LHCN-M2 (cell line): ENCODE data around the gene YBEY. TPM values are rescaled to one million over a fixed set of nuclear protein-coding genes. Genes with fewer than 3 reads are reported as not detected.

Experiments
- DNase-seq: peaks from one replicate; pipeline ENCODE4 v3.0.0-alpha.2; 2012; ENCODE audit warnings: low read depth
- total RNA-seq: library from RNA; depleted of rRNA; stranded (reverse); fragments of >200 nt; gene quantifications from 2 replicates; pipeline ENCODE4 v1.2.3, GENCODE V29; 2014; rRNA removed

Gene YBEY
- total RNA-seq, 1 experiment from 2014 or later, result 25.2 TPM

DNA sequence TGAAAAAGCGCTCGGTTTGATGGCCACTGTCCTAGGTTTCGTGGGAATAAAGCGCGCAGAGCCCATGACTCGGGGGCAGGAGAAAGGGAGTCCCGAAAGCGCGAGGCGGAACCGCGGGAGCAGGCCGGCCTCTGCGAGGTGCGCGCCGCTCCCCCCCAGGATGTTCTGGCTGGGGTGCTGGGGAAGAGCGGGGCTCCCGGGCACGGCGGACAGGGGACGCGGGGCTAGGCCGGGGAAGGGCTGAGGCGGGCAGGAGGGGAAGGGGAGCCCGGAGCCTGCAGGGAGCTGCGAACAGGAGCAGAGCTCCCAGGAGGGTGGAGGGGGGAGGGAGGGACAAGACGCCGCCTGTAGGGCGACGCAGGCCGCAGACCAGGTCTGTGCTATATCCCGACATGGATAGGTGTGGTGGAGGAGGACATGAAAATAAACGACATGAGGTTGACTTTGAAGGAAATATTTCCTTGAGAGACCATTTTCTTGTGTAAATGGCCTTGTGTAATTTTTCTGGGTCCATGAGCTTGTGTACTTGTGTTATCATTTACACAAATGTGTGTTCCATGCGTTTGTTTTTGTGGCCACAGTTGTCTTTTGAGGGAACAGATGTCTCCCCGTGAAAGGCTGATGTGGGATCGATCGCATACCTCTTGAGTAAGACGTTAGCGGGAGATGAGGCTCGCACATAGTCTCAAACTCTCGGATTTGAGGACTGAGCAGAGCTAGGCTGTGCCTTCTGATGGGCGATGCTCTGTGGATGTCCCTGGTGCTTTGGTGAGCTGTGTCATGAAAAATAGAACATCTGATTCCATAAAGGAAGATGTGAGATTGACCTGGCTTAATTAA lies 39.2 kb downstream of the YBEY start:
- DNase-seq, result peak; percentile 29

DNA sequence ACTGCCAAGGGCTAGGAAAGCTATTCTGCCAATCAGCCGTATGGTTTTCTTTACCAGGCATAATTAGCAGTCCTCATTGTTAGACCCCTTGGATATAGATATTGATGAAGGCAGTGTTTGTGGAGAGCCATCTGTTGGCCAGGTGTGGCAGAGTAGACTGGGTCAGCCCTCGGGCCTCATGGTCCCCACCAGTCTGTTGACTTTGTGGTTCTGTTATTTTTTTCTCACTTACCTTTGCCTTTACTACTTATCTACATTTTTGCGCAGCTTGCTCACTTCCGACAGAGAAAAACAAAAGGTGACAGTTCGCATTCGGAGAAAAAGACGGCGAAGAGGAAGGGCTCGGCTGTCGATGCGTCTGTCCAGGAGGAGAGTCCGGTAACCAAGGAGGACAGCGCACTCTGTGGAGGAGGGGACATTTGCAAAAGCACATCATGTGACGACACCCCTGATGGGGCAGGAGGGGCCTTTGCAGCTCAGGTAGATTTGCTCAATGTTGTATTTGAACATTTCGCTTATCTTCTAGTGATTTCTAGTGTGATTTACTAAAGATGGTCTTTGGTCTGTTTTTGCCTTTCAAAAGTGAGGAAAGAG lies 40.1 kb downstream of the YBEY start:
- DNase-seq, result no peak

DNA sequence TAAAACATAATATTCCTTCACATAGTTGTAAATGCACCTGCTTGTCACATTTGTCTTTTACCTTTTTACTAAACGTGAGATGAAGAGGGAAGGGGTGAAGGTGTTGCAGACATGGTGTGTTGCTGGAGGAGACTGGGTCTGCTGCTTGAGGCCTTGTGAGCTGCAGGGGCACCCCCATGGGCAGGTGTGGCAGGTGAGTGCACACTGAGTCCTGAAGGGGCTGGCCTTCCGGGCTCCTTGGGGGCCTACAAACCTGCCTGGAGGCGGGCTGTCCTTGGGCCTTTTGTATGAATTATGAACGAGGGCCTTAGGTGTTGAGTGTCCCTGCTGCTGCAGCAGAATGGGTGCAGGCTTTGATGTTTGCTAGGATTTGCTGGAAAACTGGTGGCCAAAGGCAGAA lies 41.6 kb downstream of the YBEY start:
- no peak for DNase-seq

DNA sequence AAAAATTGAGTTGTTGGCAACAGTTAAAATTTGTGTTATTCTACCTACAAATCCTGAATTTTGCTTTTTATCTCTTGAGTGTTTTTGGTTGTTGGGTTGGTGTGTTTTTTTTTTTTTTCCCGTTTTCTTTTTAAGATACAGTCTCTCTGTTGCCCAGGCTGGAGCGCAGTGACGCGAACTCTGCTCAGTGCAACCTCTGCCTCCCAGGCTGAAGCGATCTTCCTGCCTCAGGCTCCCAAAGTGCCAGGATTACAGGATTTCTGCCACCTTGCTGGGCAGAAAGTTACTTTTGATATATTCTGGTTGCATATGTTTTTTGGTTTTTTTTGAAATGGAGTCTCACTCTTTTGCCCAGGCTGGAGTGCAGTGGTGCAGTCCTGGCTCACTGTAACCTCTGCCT lies 42.0 kb downstream of the YBEY start:
- DNase-seq, result no peak

DNA sequence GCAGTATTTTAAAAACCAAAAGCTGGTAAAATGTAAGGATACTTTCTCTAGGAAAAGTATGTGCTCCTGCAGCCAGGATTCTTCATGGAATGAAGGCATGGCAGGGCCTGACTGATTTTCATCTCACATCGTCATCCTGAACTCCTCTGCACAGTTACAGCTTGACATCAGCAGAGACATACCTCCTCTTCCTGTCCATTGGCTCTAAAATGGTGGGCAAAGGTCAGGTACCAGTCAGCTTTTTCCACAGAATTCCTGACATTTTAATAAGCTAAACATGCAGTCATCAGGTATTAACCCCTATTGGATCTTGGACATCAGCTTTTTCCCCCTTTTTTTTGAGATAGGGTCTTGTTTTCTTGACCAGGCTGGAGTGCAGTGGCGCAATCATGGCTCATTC lies 43.7 kb downstream of the YBEY start:
- no peak for DNase-seq

DNA sequence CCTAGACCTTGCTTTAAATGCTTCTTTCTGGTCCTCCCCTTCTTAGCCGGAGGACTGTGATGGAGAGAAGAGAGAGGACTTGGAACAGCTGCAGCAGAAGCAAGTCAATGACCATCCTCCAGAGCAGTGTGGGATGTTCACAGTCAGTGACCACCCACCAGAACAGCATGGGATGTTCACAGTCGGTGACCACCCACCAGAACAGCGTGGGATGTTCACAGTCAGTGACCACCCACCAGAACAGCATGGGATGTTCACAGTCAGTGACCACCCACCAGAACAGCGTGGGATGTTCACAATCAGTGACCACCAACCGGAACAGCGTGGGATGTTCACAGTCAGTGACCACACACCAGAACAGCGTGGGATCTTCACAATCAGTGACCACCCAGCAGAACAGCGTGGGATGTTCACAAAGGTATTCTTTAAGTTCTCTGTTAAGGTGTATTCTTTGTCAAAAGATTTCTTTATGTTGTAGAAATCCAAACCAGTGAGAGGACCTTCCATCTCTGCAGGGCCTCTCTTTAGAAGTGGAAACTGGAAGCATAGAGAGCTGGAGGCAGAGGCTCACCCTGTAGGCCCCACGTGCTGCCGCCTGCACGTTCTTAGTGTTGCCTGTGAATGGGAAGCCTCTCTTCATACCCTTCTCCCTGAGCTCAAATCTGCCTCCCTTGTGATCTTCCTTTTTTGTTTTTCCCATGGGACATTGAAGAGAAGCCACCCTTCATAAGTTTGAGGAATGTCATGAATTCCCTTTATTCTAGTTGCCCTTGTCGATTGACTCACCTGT lies 48.4 kb downstream of the YBEY start:
- DNase-seq, result no peak

DNA sequence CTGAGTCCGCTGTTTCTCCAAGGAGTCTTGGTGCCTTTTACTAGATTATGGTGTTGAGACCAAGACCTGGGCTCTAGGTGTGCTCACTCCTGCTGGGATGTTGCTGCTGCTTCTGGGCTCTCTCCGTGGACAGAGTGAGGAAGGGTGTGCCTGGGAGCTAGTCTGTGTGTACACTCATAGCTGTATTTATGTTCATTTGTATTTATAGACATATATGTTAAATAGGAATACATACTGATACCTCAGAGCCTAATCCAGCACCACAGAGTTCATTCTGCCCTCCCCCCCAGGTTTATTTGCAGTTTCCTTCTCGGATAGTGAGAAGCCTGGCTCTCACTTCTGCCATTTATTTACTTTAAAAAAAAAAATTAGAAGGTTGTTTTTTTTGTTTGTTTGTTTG lies 50.5 kb downstream of the YBEY start:
- no peak for DNase-seq

DNA sequence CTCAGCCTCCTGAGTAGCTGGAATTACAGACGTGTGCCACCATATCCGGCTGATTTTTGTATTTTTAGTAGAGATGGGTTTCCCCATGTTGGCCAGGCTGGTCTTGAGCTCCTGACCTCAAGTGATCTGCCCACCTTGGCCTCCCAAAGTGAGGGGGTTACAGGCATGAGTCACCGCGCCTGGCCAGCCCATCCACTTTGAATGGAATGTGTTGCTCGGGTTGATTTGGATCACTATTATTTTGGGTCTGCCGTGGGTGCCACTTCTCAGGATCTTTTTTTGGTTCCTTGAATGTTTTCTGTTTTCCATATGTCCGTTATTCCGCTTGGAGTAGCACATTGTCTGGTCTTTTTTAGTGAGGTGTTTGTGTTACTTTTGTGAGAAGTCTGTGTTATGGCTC lies 54.9 kb downstream of the YBEY start:
- DNase-seq, result no peak

DNA sequence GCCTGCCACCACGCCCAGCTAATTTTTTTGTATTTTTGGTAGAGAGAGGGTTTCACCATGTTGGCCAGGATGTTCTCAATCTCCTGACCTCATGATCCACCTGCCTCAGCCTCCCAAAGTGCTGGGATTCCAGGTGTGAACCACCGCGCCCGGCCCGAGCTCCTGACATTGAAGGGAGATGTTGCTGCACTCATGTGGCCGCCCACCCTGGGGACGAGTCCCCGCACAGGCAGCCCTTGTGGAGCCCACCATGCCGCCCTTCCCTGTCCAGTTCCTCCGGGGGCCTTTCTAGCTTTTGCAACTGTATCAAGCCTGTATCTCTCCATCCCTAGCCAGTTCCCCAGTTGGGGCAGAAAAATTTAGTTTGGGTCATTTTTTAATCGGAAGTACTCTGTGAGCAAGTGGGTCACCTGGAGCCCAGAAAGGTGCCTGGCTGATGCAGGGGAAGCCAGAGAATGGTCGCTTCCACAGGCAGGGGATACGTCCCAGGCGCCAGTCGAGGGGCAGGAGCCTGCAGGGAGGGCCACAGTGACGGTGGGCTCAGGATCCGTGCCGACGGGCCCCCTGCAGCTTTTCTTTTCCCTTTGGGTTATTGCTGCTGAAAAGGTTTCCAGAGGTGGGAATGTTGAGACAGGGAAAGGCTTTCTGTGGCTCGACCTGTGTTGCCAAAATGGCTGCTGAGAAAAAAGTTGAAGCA lies 58.2 kb downstream of the YBEY start:
- no peak for DNase-seq

DNA sequence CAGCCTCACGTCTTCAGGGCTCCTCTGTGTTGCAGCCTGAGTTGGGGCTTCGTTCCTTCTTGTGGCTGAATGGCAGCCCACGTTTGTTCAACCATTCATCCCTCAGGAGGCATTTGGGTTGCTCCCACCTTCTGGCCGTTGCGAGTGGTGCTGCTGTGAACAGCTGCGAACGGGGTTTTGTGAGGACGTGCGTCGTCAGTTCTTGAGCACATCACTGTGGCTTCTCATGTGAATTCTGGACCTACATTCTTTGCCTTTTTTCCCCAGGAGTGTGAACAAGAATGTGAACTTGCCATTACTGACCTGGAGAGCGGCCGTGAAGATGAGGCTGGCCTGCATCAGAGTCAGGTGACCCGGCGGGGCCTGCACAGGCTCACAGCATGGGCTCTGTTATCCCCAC lies 59.7 kb downstream of the YBEY start:
- no peak for DNase-seq

DNA sequence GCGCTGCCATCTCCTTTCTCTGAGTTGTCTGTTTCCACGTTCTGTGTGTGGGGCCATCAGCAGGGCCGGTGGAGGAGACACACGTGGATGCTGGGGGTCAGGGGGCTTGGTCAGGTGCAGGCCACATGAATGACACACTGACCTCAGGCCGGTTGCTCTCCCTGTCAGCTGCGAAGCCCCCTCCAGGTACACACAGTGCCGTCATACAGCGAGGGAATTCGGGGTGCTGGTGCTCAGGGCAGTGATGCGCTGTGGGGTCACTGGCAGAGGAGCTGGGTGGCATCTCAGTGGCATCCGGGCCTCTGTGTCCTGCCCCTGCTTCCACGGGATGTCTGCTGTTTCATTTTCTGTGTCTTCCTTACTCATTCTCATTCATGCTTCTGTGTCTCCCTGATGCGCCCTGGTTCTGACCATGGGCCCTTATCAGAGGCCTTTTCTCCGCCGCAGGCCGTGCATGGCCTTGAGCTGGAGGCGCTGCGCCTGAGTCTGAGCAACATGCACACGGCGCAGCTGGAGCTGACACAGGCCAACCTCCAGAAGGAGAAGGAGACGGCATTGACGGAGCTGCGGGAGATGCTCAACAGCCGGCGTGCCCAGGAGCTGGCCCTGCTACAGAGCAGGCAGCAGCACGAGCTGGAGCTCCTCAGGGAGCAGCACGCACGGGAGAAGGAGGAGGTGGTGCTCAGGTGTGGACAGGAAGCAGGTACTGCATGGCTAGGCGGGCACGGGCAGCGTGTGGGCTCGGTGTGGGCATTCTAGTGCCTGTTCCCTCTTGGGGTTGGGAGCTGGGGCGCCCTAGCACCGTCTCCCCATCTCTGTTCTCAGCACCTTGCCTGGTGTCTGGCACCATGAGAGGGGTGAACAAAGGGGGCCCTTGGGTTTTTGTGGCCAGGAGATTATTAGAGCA lies 60.4 kb downstream of the YBEY start:
- no peak for DNase-seq

DNA sequence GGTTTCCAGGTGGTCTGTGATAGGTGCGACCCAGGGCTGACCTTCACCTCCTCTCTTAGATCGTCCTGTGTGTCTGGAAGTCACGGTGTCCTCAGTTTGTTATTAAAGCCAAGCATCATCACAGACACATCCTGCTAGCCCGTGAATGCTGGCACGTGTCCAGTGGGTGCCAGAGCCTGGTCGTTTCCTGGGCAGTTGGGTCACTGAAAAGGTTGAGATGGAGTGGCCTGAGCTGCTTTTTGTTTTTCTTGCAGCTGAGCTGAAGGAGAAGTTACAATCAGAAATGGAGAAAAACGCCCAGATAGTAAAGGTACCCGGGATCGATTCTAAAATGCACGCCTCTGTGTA lies 61.0 kb downstream of the YBEY start:
- no peak for DNase-seq

Other genes starting within 250 kb of the YBEY start
- 421 and 452 TPM in 2 replicates for gene COL6A2, start 188.2 kb upstream of the YBEY start, total RNA-seq
- 0.13 TPM in 1 of 2 replicates, not detected in the other for gene FTCD, start 130.8 kb upstream of the YBEY start, total RNA-seq
- 14.0 and 18.4 TPM in 2 replicates for gene SPATC1L, start 101.9 kb upstream of the YBEY start, total RNA-seq
- 57.9 and 65.3 TPM in 2 replicates for gene LSS, start 57.6 kb upstream of the YBEY start, total RNA-seq
- gene MCM3AP, start 731 bp upstream of the YBEY start, total RNA-seq, result 79.3 and 81.1 TPM in 2 replicates
- 17.2 and 19.3 TPM in 2 replicates for gene C21orf58, start 37.5 kb downstream of the YBEY start, total RNA-seq
- gene PCNT, start 37.8 kb downstream of the YBEY start, total RNA-seq, result 35.8 and 40.8 TPM in 2 replicates
- gene DIP2A, start 172.5 kb downstream of the YBEY start, total RNA-seq, result 20.9 and 21.5 TPM in 2 replicates